HCT116 (cell line): ENCODE data around the gene NDUFAF2. TPM values are rescaled to one million over a fixed set of nuclear protein-coding genes. Genes with fewer than 3 reads are reported as not detected.

Experiments
- ATAC-seq: fragments of 200-7000 bp; cut with Tn5 transposase; 2 replicates; pipeline ENCODE4 v1.9.1; 2020; ENCODE audit warnings: mild to moderate bottlenecking, moderate library complexity
- BruUV-seq: library from RNA; stranded (reverse); fragments of 400-500 nt; replicated peaks from 2 replicates; lab custom pipeline; 2021; lab: Mats Ljungman, UMichigan
- CTCF ChIA-PET: fragments of 300-600 bp; sonication (Branson Sonifier 250); formaldehyde crosslinking; loops from one replicate; lab custom pipeline; 2021; ENCODE audit warnings: antibody characterized with exemption; lab: Charles Lee
- POLR2A ChIA-PET: fragments of 300-600, 350-600 bp; sonication (Branson Sonifier 250); formaldehyde crosslinking; loops from one replicate; lab custom pipeline; 2021; ENCODE audit warnings: antibody characterized with exemption; lab: Charles Lee
- RAD21 ChIA-PET, 2 experiments: fragments of 300-600 bp; sonication (Branson Sonifier 250); formaldehyde crosslinking; loops; one replicate each; lab custom pipeline; 2023; ENCODE audit warnings: low total read pairs in 2 of 2; ENCODE audit not compliant: uncharacterized antibody in 2 of 2, unreplicated experiment in 2 of 2, low non-redundant PET in 1 of 2; lab: Charles Lee
- DNase-seq: peaks from one replicate; pipeline ENCODE4 v3.0.0-alpha.2; 2010; ENCODE audit warnings: low read depth, low spot score
- H2AFZ ChIP-seq: fragments of 200-600 bp; shearing (Covaris generic), sonication (generic); 2 replicates; pipeline ENCODE4 v1.6.1; 2017; ENCODE audit warnings: low read depth, mixed run types, mixed read lengths, antibody characterized with exemption, low read length; ENCODE audit not compliant: poor library complexity, severe bottlenecking
- H3K27ac ChIP-seq: 2 replicates; pipeline ENCODE4 v1.5.1; 2012; ENCODE audit warnings: low read depth, low read length
- H3K27me3 ChIP-seq: fragments of 200-600 bp; sonication (generic); 2 replicates; pipeline ENCODE4 v1.6.1; 2016; ENCODE audit warnings: mixed run types, low read length, mixed read lengths; ENCODE audit not compliant: insufficient read depth
- H3K36me3 ChIP-seq, 2 experiments: fragments of 200-500 bp in 1 of 2; fragments of 200-600 bp in 1 of 2; sonication (Bioruptor generic) in 1 of 2; sonication (generic) in 1 of 2; 2 replicates each; pipeline versions ENCODE4 v1.5.1 to v1.6.1; 2014 to 2016; ENCODE audit warnings: low read length in 2 of 2, inconsistent platforms in 1 of 2, mixed read lengths in 1 of 2, mixed run types in 1 of 2; ENCODE audit not compliant: insufficient read depth in 2 of 2, control insufficient read depth in 1 of 2
- H3K4me1 ChIP-seq, 2 experiments: fragments of 200-600 bp in 1 of 2; sonication (generic) in 1 of 2; 2 replicates each; pipeline versions ENCODE4 v1.5.1 to v1.6.1; 2012 to 2017; ENCODE audit warnings: low read length in 2 of 2, inconsistent platforms in 1 of 2, mild to moderate bottlenecking in 1 of 2, mixed read lengths in 1 of 2, mixed run types in 1 of 2, moderate library complexity in 1 of 2; ENCODE audit not compliant: insufficient read depth in 2 of 2, control insufficient read depth in 1 of 2
- H3K4me2 ChIP-seq: fragments of 200-600 bp; sonication (generic); 2 replicates; pipeline ENCODE4 v1.6.1; 2017; ENCODE audit warnings: mixed run types, low read length, mixed read lengths
- H3K4me3 ChIP-seq, 2 experiments: fragments of 200-600 bp in 1 of 2; sonication (generic) in 1 of 2; replicated peaks in 1 of 2; 2 replicates each; pipeline ENCODE4 v1.5.1; 2011 to 2016; ENCODE audit warnings: low read length in 2 of 2, control low read depth in 1 of 2, low read depth in 1 of 2, mild to moderate bottlenecking in 1 of 2, mixed read lengths in 1 of 2, mixed run types in 1 of 2
- H3K79me2 ChIP-seq: fragments of 200-600 bp; sonication (generic); 2 replicates; pipeline ENCODE4 v1.6.1; 2017; ENCODE audit warnings: mild to moderate bottlenecking, mixed run types, low read length, moderate library complexity, mixed read lengths; ENCODE audit not compliant: insufficient read depth
- H3K9ac ChIP-seq: fragments of 200-600 bp; sonication (generic); 2 replicates; pipeline ENCODE4 v1.6.1; 2016; ENCODE audit warnings: low read length, mixed read lengths
- H3K9me2 ChIP-seq: fragments of 200-600 bp; sonication (generic), shearing (Covaris generic); 2 replicates; pipeline ENCODE4 v1.6.1; 2017; ENCODE audit warnings: mixed run types, mild to moderate bottlenecking, moderate library complexity; ENCODE audit not compliant: insufficient read depth
- H3K9me3 ChIP-seq, 2 experiments: fragments of 200-500 bp in 1 of 2; fragments of 200-600 bp in 1 of 2; sonication (Bioruptor generic) in 1 of 2; sonication (generic) in 1 of 2; 2 replicates each; pipeline ENCODE4 v1.6.1; 2014 to 2017; ENCODE audit warnings: low read length in 2 of 2, mixed read lengths in 2 of 2, inconsistent platforms in 1 of 2, low read depth in 1 of 2, mild to moderate bottlenecking in 1 of 2, mixed run types in 1 of 2, moderate library complexity in 1 of 2; ENCODE audit not compliant: control insufficient read depth in 1 of 2, insufficient read depth in 1 of 2
- H4K20me1 ChIP-seq: fragments of 200-600 bp; sonication (generic), shearing (Covaris generic); 2 replicates; pipeline ENCODE4 v1.6.1; 2017; ENCODE audit warnings: mixed run types, mild to moderate bottlenecking, moderate library complexity; ENCODE audit not compliant: insufficient read depth
- ATF3 ChIP-seq: IDR thresholded peaks from 2 replicates; pipeline ENCODE4 v1.6.1; 2012
- CTCF ChIP-seq, 3 experiments: fragments of 200-600 bp in 1 of 3; sonication (generic) in 1 of 3; IDR thresholded peaks in 2 of 3; conservative IDR thresholded peaks in 1 of 3; 2 replicates each; pipeline ENCODE4 v1.5.1; 2012 to 2017; ENCODE audit warnings: low read depth in 2 of 3, low read length in 2 of 3, antibody characterized with exemption in 1 of 3, borderline replicate concordance in 1 of 3, control low read depth in 1 of 3, mild to moderate bottlenecking in 1 of 3, mixed read lengths in 1 of 3, mixed run types in 1 of 3, moderate library complexity in 1 of 3; ENCODE audit not compliant: insufficient read depth in 1 of 3
- EZH2 ChIP-seq: fragments of 200-600 bp; sonication (generic); IDR thresholded peaks from 2 replicates; pipeline ENCODE4 v1.6.1; 2017; ENCODE audit warnings: antibody characterized with exemption, mixed run types
- EZH2phosphoT487 ChIP-seq: fragments of 200-600 bp; IDR thresholded peaks from 2 replicates; pipeline ENCODE4 v1.6.1; 2018; ENCODE audit warnings: antibody characterized with exemption, borderline replicate concordance
- POLR2A ChIP-seq: IDR thresholded peaks from 2 replicates; pipeline ENCODE4 v1.7.0; 2011; ENCODE audit warnings: borderline replicate concordance; ENCODE audit not compliant: insufficient read depth, insufficient read length; ENCODE audit errors: extremely low read depth
- RAD21 ChIP-seq: IDR thresholded peaks from 2 replicates; pipeline ENCODE4 v1.6.1; 2012; ENCODE audit warnings: low read depth, mild to moderate bottlenecking
- REST ChIP-seq: IDR thresholded peaks from 2 replicates; pipeline ENCODE4 v1.6.1; 2012; ENCODE audit warnings: low read depth
- SIN3A ChIP-seq: IDR thresholded peaks from 2 replicates; pipeline ENCODE4 v1.6.1; 2012; ENCODE audit warnings: low read depth
- TCF7L2 ChIP-seq: IDR thresholded peaks from 2 replicates; pipeline ENCODE4 v1.7.0; 2011; ENCODE audit warnings: borderline replicate concordance, inconsistent platforms; ENCODE audit not compliant: insufficient read depth, insufficient read length; ENCODE audit errors: extremely low read depth
- YY1 ChIP-seq: IDR thresholded peaks from 2 replicates; pipeline ENCODE4 v1.6.1; 2011; ENCODE audit warnings: low read length, low read depth, moderate library complexity, mild to moderate bottlenecking; ENCODE audit not compliant: insufficient replicate concordance; ENCODE audit errors: extremely low read depth
- intact Hi-C: fragments of 100-400 bp; cut with micrococcal nuclease; formaldehyde crosslinking; loops from 2 replicates; pipeline ENCODE4 v1.10.0; 2022
- total RNA-seq: library from RNA; stranded (reverse); gene quantifications from one replicate; pipeline ENCODE4 v1.2.1, GENCODE V29; 2021; ENCODE audit not compliant: unreplicated experiment

NDUFAF2 gene
- total RNA-seq, 1 experiment from 2014 or later, result 36.9 TPM

- Histone ChIP-seq H3K9me3 (no peaks in the 10 kb centered on the region), H3K9ac (no peak overlapping the region), H3K4me3 (no peak overlapping the region), H3K79me2 (peaks cover 20% of the 10 kb centered on the region), H3K9me2 (no peaks in the 10 kb centered on the region), H3K4me1 (peaks cover 0 to 9% of the 10 kb centered on the region in 2 experiments; a peak in 2 of 4 replicates), H3K4me2 (no peak overlapping the region), H3K27me3 (no peaks in the 10 kb centered on the region), H3K27ac (no peak overlapping the region), H2AFZ (no peak overlapping the region), H3K36me3 (no peaks in the 10 kb centered on the region), H4K20me1 (no peaks in the 10 kb centered on the region)
- DNase-seq (no peak), ATAC-seq (peak; percentile 35; the same call in 1 of the 2 replicates)
- BruUV-seq, result no TSS peak
- POLR2A ChIA-PET, result no interaction called here
- intact Hi-C loops, result loop anchor here (2.0 kb wide), 1 partner anchor 491 kb away; no protein-coding TSS in a partner anchor
- CTCF ChIA-PET, result no interaction called here
- RAD21 ChIA-PET, result no interaction called here
- TF ChIP-seq RAD21, result peak; percentile 68
- TF ChIP-seq EZH2, result no peak
- TF ChIP-seq SIN3A, result no peak
- peak in 2 of 3 experiments; percentile 43 to 47; a peak in 3 of 6 replicates for TF ChIP-seq CTCF (IDR thresholded peaks at IDR 0.05 in 2 of 3, conservative IDR thresholded peaks at IDR 0.05 in 1 of 3; ENCODE audit: borderline replicate concordance in 1 of 3, insufficient read depth in 1 of 3, low read depth in 2 of 3, low read length in 2 of 3)
Measured at GRCh38 chr5:61167382-61167781, 222.4 kb downstream of the NDUFAF2 start.

- no peaks in the 10 kb centered on the region for H3K4me1 ChIP-seq
- POLR2A ChIA-PET, result no interaction called here
- BruUV-seq, result no TSS peak
- H3K4me3 ChIP-seq, result no peak overlapping the region
- no peaks in the 10 kb centered on the region for H3K9me3 ChIP-seq
- H4K20me1 ChIP-seq, result no peaks in the 10 kb centered on the region
- RAD21 ChIA-PET, result no interaction called here
- no peaks in the 10 kb centered on the region for H3K36me3 ChIP-seq
- H3K4me2 ChIP-seq, result no peak overlapping the region
- DNase-seq (no peak), ATAC-seq (no peak)
- no peaks in the 10 kb centered on the region for H3K9me2 ChIP-seq
- H3K9ac ChIP-seq, result no peak overlapping the region
- no peak overlapping the region for H3K27ac ChIP-seq
- H3K27me3 ChIP-seq, result no peaks in the 10 kb centered on the region
- peaks cover 5% of the 10 kb centered on the region for H3K79me2 ChIP-seq
- intact Hi-C loops, result no loop called here
- CTCF ChIA-PET, result no interaction called here
- no peak overlapping the region for H2AFZ ChIP-seq
- TF ChIP-seq REST (no peak), CTCF (IDR thresholded peaks at IDR 0.05 in 2 of 3, conservative IDR thresholded peaks at IDR 0.05 in 1 of 3; ENCODE audit: borderline replicate concordance in 1 of 3, insufficient read depth in 1 of 3, low read depth in 2 of 3, low read length in 2 of 3) (no peak), TCF7L2 (no peak), POLR2A (no peak), ATF3 (no peak), YY1 (no peak), EZH2 (no peak), EZH2phosphoT487 (no peak)
Measured at GRCh38 chr5:61168951-61169350, 223.9 kb downstream of the NDUFAF2 start.
